HG03439 (cell line): ENCODE results near the gene NEK7.

Source experiments
- ATAC-seq: cut with Tn5 transposase; IDR thresholded peaks from one replicate; pipeline ENCODE4 v1.9.1; 2021; ENCODE audit warnings: mild to moderate bottlenecking, moderate library complexity; ENCODE audit not compliant: unreplicated experiment

The NEK7 gene

GRCh38 chr1:198253259-198253658 lies 96.5 kb downstream of the NEK7 start:
- peak; percentile 91 for ATAC-seq

- peak; percentile 95 for ATAC-seq
Observed at GRCh38 chr1:198253668-198254067, 96.9 kb downstream of the NEK7 start.

- no peak for ATAC-seq
Observed at GRCh38 chr1:198254521-198254920, 97.7 kb downstream of the NEK7 start.

- ATAC-seq: no peak
Observed at GRCh38 chr1:198254948-198255347, 98.2 kb downstream of the NEK7 start.

GRCh38 chr1:198255784-198256183 lies 99.0 kb downstream of the NEK7 start:
- no peak for ATAC-seq

DNA sequence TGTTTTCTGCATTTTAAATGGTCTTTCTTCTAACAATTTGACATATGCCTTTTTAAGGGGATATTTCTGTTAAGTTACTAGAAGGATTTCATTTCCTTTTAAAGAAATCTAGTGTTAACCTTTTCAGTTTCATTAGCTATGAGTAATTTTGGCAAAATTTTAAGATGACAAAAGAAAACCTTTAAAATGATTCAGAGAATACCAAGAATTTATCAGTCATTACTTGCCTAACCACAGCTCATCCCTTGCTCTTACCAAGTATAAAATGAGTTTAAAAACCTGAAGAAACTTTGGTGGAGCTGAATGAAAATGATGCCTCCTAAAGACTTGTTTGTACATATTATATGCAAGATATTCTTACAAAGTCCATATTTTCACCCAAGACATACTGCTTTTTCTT lies 101.7 kb downstream of the NEK7 start:
- peak; percentile 54 for ATAC-seq

DNA sequence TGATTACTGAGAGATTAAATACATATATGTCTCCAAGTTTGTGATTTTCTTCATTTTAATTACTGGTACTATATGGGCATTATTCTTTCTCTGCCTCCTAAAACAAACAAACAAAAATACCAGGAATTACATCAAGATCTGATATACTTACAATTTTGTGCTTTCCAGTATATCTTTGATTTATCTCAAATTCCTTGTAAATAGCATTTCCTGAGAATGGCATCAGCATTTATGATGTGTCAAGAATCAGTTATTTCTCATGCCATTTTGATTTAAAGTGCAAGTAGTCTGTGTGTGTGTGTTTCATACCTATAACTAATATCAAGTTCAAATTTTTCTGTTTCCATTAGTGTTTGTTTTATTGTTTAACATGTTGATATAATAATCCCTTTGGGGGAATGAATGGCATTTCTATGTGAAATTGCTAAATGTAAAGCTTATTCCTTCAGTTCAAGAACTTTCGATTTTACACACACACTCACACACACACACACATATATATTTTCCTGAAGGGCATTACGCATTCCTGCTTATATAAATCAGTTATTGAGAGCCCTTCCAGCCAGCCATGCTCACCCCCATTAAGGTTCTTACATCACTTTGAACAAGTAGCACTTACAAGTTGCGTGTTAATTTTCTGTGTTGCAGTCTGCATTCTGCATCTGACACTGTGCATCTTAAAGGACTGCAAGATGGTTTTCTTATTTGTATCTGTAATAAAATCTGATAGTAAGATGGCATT lies 102.7 kb downstream of the NEK7 start:
- ATAC-seq: no peak

DNA sequence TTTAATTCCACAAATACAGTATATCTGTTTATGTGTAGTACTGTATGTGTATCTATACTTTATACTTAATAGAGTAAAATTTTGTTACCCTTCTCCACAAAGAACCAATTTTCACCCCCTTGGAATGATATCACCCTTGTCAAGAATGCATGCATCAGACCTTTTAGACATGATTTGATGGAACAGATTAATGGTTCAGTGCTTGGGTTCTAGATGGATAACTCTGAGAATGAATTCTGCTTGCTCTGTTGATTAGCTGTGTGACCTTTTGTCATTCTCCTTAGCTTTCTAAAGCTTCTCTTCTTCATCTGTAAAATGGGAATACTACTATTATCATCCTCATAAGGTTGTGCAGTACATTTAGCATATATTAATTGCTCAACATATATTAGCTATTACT lies 105.1 kb downstream of the NEK7 start:
- no peak for ATAC-seq

DNA sequence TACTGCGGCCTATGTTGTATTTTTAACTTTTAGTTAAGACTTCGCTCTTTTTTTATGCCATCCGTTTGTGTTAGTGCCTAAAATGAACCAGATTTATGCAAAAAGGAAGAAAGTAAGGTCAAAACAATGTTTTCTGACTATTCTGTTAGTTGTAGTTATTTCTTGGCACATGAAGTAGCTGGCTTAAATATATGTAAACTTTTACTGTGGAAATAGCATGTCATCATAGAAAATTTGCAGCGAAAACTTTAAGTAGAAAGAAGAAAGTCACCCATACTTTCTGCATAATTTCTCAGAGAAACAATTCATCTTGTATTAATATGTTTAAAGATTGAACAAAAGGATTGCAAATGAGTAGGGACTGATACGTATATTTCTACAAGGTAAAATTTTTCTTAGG lies 106.4 kb downstream of the NEK7 start:
- ATAC-seq: no peak

DNA sequence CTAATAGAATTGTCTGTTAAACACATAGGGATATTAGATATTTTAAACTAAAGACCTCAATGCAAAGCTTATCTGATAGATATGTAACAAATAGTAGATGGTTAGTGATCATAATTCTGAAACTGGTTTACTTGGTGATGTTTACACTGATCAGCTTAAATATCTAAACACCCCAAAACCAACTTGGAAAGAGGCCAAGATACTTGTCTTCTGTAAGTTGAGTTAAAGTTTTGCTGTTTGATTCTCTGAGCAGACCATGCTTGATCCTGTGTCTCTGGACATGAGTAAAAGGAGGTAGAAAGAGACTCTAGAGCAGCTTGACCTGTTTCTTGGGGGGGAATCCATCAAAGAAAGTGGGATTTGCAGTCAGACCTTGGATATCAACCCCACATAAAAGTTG lies 107.5 kb downstream of the NEK7 start:
- no peak for ATAC-seq

- no peak for ATAC-seq
Observed at GRCh38 chr1:198265073-198265661, 108.4 kb downstream of the NEK7 start.

- ATAC-seq: no peak
Observed at GRCh38 chr1:198267056-198267455, 110.3 kb downstream of the NEK7 start.

DNA sequence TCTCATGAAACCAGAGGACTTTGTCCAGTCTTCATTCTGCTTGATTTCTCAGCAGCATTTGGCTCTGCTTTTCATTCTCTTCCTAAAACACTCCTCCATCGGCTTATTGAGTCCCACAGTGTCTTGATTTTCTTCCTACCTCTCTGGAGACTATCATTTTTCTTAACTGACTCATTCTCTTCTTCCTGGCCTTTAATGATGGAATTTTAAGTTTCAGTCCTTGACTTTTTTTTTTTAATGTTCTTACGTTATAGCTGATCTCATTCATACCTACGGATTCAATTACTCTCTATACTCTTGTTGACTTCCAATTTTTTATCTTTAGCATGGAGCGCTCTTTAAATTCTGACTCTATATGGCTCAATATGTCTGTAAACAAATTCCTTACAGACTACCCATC lies 111.1 kb downstream of the NEK7 start:
- ATAC-seq: no peak

- no peak for ATAC-seq
Observed at GRCh38 chr1:198268784-198269645, 112.2 kb downstream of the NEK7 start.

GRCh38 chr1:198269646-198269940 lies 112.8 kb downstream of the NEK7 start:
- ATAC-seq: no peak

GRCh38 chr1:198270273-198270828 lies 113.6 kb downstream of the NEK7 start:
- no peak for ATAC-seq

- no peak for ATAC-seq
Observed at GRCh38 chr1:198271467-198271866, 114.7 kb downstream of the NEK7 start.

GRCh38 chr1:198272492-198272891 lies 115.7 kb downstream of the NEK7 start:
- no peak for ATAC-seq

DNA sequence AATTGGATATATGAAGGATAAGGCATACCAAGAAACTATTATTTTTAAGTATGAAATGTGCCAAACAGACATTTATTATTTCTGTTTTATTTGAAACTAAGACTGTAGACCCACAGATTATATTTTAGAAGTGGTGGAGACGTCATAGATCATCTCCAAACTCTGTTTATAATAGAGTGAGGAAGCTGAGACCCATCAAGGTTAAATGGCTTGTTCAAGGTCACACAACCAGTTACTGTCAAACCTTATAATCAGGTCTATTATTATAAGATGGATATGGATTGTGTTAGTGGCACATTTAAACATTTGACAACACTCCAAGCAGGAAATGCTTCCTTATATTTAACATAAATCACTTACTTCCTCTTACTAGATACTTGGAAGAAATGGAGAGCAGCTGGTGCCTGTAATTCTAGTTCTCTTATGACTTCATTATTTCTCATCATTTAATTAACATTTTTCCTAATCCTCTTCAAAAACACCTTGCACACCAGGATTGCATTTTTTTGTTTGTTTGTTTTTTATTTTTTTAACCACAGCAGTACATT lies 117.0 kb downstream of the NEK7 start:
- no peak for ATAC-seq

DNA sequence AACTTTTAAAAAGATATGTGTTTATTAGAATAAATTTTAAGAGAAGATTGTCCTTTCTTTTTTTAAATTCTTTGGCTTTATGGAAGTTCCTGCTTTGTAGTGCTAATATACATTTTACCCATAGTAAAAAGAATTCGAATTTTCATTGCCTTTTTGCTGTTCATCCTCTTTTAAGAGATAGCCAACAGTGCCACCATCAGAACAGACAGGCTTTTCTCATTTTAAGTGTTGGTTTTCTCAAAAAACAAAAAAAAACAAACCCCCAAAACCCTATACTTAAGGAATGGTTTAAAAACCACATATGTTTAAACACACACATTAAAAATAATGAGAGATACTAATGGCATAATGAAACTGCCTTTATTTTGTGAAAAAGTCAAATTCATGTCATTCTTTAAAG lies 118.8 kb downstream of the NEK7 start:
- no peak for ATAC-seq

GRCh38 chr1:198276241-198276640 lies 119.4 kb downstream of the NEK7 start:
- no peak for ATAC-seq
